22Rv1 (cell line): ENCODE data around the gene LPAR2.

Source experiments
- H3K27ac ChIP-seq: fragments of 450-650 bp; 2 replicates; pipeline ENCODE4 v1.5.1; 2017
- CTCF ChIP-seq: fragments of 450-650 bp; IDR thresholded peaks from 2 replicates; pipeline ENCODE4 v1.5.1; 2017; ENCODE audit warnings: mild to moderate bottlenecking
- ZFX ChIP-seq: fragments of 450-650 bp; IDR thresholded peaks from 2 replicates; pipeline ENCODE4 v1.6.1; 2017; ENCODE audit warnings: antibody characterized with exemption, borderline replicate concordance

Gene LPAR2

GRCh38 chr19:19584356-19584755, 43.7 kb downstream of the LPAR2 start:
- no peak for TF ChIP-seq CTCF
- TF ChIP-seq ZFX: no peak
- H3K27ac ChIP-seq: no peak overlapping the region

DNA sequence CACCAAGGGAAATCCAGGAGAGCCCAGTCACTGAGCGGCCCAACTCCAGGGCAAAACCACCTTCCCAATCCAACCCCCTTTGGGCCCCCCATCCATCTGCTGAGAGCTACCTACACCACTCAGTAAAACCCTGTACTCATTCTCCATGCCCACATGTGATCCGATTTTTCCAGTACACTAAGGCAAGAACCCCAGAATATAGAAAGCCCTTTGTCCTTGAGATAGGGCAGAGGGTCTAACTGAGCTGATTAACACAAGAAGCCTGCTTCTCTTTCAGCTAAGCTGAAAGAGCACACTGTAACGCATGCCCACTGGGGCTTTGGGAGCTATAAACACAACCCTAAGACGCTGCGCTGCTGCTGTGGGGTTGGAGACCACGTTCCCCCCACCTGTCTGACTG, 45.5 kb downstream of the LPAR2 start:
- no peak for TF ChIP-seq CTCF
- no peak for TF ChIP-seq ZFX
- no peak overlapping the region for H3K27ac ChIP-seq

GRCh38 chr19:19581391-19581790, 46.6 kb downstream of the LPAR2 start:
- TF ChIP-seq CTCF (no peak), ZFX (no peak)
- no peak overlapping the region for H3K27ac ChIP-seq

GRCh38 chr19:19580418-19580817, 47.6 kb downstream of the LPAR2 start:
- TF ChIP-seq ZFX: no peak
- TF ChIP-seq CTCF: no peak
- H3K27ac ChIP-seq: no peak overlapping the region

GRCh38 chr19:19579533-19580361, 48.3 kb downstream of the LPAR2 start:
- TF ChIP-seq CTCF: no peak
- no peak for TF ChIP-seq ZFX
- H3K27ac ChIP-seq: no peak overlapping the region

DNA sequence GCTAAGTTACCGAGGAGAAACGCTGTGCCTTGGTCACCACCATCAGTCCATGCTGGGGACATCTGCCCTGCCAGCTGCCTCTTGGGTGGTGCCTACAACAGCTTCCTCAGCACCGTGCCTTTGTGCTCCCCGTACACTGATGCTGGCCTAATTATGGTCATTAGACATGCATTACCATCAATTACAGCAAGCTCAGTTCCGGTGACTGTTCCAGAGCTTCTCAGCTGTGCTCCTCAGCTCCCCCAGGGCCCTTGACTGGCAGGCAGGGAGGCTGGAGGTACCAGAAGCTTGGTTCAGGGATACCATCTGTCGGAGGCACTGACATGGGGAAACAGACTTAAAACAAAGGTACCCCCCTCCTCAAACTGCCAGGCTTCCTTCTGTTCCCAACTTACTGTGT, 49.8 kb downstream of the LPAR2 start:
- TF ChIP-seq ZFX: no peak
- TF ChIP-seq CTCF: no peak
- H3K27ac ChIP-seq: no peak overlapping the region

GRCh38 chr19:19575411-19575810, 52.6 kb downstream of the LPAR2 start:
- no peak overlapping the region for H3K27ac ChIP-seq
- TF ChIP-seq CTCF: no peak
